GM15510 (cell line): ENCODE measurements around the gene EFNA3.
A peak's percentile ranks its signal among the peaks of the same experiment; 100 is the strongest.

ENCODE experiments used
- POLR2A ChIP-seq: IDR thresholded peaks from 3 replicates; pipeline ENCODE4 v1.6.1; 2011; ENCODE audit warnings: borderline replicate concordance; ENCODE audit not compliant: insufficient read length; ENCODE audit errors: extremely low read depth

Gene EFNA3

GRCh38 chr1:155082301-155083051 lies 3.8 kb downstream of the EFNA3 start:
- TF ChIP-seq POLR2A = no peak

- TF ChIP-seq POLR2A = no peak
Measured at GRCh38 chr1:155083052-155083541, 4.5 kb downstream of the EFNA3 start.

- no peak for TF ChIP-seq POLR2A
Measured at GRCh38 chr1:155083865-155084721, 5.5 kb downstream of the EFNA3 start.

GRCh38 chr1:155084722-155085503 lies 6.3 kb downstream of the EFNA3 start:
- peak; percentile 28 for TF ChIP-seq POLR2A

GRCh38 chr1:155085504-155086127 lies 7.0 kb downstream of the EFNA3 start:
- TF ChIP-seq POLR2A = no peak

- no peak for TF ChIP-seq POLR2A
Measured at GRCh38 chr1:155086128-155086741, 7.6 kb downstream of the EFNA3 start.

GRCh38 chr1:155086856-155087535 lies 8.4 kb downstream of the EFNA3 start:
- no peak for TF ChIP-seq POLR2A

GRCh38 chr1:155091071-155092051 lies 12.7 kb downstream of the EFNA3 start:
- TF ChIP-seq POLR2A = no peak

GRCh38 chr1:155092131-155092530 lies 13.5 kb downstream of the EFNA3 start:
- no peak for TF ChIP-seq POLR2A

- no peak for TF ChIP-seq POLR2A
Measured at GRCh38 chr1:155092641-155093040, 14.0 kb downstream of the EFNA3 start.

- TF ChIP-seq POLR2A = no peak
Measured at GRCh38 chr1:155093911-155094621, 15.4 kb downstream of the EFNA3 start.

- no peak for TF ChIP-seq POLR2A
Measured at GRCh38 chr1:155094622-155094948, 15.9 kb downstream of the EFNA3 start.

- no peak for TF ChIP-seq POLR2A
Measured at GRCh38 chr1:155099331-155099730, 20.7 kb downstream of the EFNA3 start.

- TF ChIP-seq POLR2A = no peak
Measured at GRCh38 chr1:155103325-155103724, 24.7 kb downstream of the EFNA3 start.
